Measurements from ENCODE around the gene UBP1. TPM values are rescaled to one million over a fixed set of nuclear protein-coding genes. Genes with fewer than 3 reads are reported as not detected.
"Not testable (repeated sequence)": the region's sequence is repeated elsewhere in the genome, so short reads cannot be mapped to it uniquely, and the experiment has no call there.

Gene UBP1
- total RNA-seq, 2 experiments from 2014 or later: 60.5 to 71.8 TPM

GRCh38 chr3:33372218-33373081, 67.8 kb downstream of the UBP1 start:
- peak; percentile 74 for ATAC-seq
- Mint-ChIP-seq H3K27ac (no peak overlapping the region), H3K4me3 (no peak overlapping the region), H3K27me3 (peaks cover 11% of the 10 kb centered on the region), H3K36me3 (no peaks in the 10 kb centered on the region), H3K4me1 (peaks cover 8% of the 10 kb centered on the region), H3K9me3 (ENCODE audit: low read depth) (no peaks in the 10 kb centered on the region)
- CTCF ChIA-PET: interaction anchor here (0.6 to 4.0 kb wide), 49 partner anchors 8 to 470 kb away, joined by 3 to 80 read pairs (median 4); partner anchors contain the start of genes CRTAP and FBXL2
- DNase-seq: peak; percentile 65

GRCh38 chr3:33364531-33365128, 75.6 kb downstream of the UBP1 start:
- H3K36me3 Mint-ChIP-seq: no peaks in the 10 kb centered on the region
- no peak for ATAC-seq
- no peaks in the 10 kb centered on the region for H3K4me1 Mint-ChIP-seq
- DNase-seq: no peak
- H3K4me3 Mint-ChIP-seq: no peak overlapping the region
- no peaks in the 10 kb centered on the region for H3K9me3 Mint-ChIP-seq (ENCODE audit: low read depth)
- no peak overlapping the region for H3K27ac Mint-ChIP-seq
- CTCF ChIA-PET: interaction anchor here (1.3 to 1.5 kb wide), 2 partner anchors 8 to 233 kb away, joined by 3 to 6 read pairs; no protein-coding TSS in a partner anchor
- H3K27me3 Mint-ChIP-seq: peaks cover 37% of the 10 kb centered on the region

GRCh38 chr3:33364060-33364459, 76.1 kb downstream of the UBP1 start:
- no peak overlapping the region for H3K4me3 Mint-ChIP-seq
- DNase-seq (no peak), ATAC-seq (no peak)
- H3K9me3 Mint-ChIP-seq (ENCODE audit: low read depth): no peaks in the 10 kb centered on the region
- peaks cover 42% of the 10 kb centered on the region for H3K27me3 Mint-ChIP-seq
- CTCF ChIA-PET: interaction anchor here (1.3 to 1.5 kb wide), 2 partner anchors 9 to 233 kb away, joined by 3 to 6 read pairs; no protein-coding TSS in a partner anchor
- H3K4me1 Mint-ChIP-seq: no peaks in the 10 kb centered on the region
- H3K27ac Mint-ChIP-seq: no peak overlapping the region
- no peaks in the 10 kb centered on the region for H3K36me3 Mint-ChIP-seq

- Mint-ChIP-seq H3K4me3 (no peak overlapping the region), H3K27me3 (peaks cover 43% of the 10 kb centered on the region), H3K4me1 (no peaks in the 10 kb centered on the region), H3K36me3 (no peaks in the 10 kb centered on the region), H3K27ac (no peak overlapping the region), H3K9me3 (ENCODE audit: low read depth) (no peaks in the 10 kb centered on the region)
- DNase-seq (no peak), ATAC-seq (no peak)
- CTCF ChIA-PET: interaction anchor here (0.7 to 1.7 kb wide), 3 partner anchors 9 to 187 kb away, joined by 3 to 8 read pairs (median 3); no protein-coding TSS in a partner anchor
Observed at GRCh38 chr3:33363113-33363800, 76.9 kb downstream of the UBP1 start.

GRCh38 chr3:33360136-33360825, 79.9 kb downstream of the UBP1 start:
- no peaks in the 10 kb centered on the region for H3K9me3 Mint-ChIP-seq (ENCODE audit: low read depth)
- peaks cover 40% of the 10 kb centered on the region for H3K27me3 Mint-ChIP-seq
- no peak overlapping the region for H3K27ac Mint-ChIP-seq
- CTCF ChIA-PET: no interaction called here
- H3K36me3 Mint-ChIP-seq: no peaks in the 10 kb centered on the region
- no peaks in the 10 kb centered on the region for H3K4me1 Mint-ChIP-seq
- DNase-seq (no peak), ATAC-seq (no peak)
- H3K4me3 Mint-ChIP-seq: no peak overlapping the region

GRCh38 chr3:33358172-33358781, 81.9 kb downstream of the UBP1 start:
- Mint-ChIP-seq H3K4me3 (no peak overlapping the region), H3K9me3 (ENCODE audit: low read depth) (no peaks in the 10 kb centered on the region), H3K36me3 (no peaks in the 10 kb centered on the region), H3K4me1 (no peaks in the 10 kb centered on the region), H3K27ac (no peak overlapping the region), H3K27me3 (peaks cover 32% of the 10 kb centered on the region)
- no peak for DNase-seq
- ATAC-seq: no peak
- CTCF ChIA-PET: interaction anchor here (1.0 to 1.1 kb wide), 2 partner anchors 15 to 429 kb away, joined by 3 read pairs; no protein-coding TSS in a partner anchor

GRCh38 chr3:33355611-33356010, 84.6 kb downstream of the UBP1 start:
- H3K4me3 Mint-ChIP-seq: no peak overlapping the region
- H3K9me3 Mint-ChIP-seq (ENCODE audit: low read depth): no peaks in the 10 kb centered on the region
- no peak overlapping the region for H3K27ac Mint-ChIP-seq
- DNase-seq: no peak
- CTCF ChIA-PET: no interaction called here
- no peaks in the 10 kb centered on the region for H3K4me1 Mint-ChIP-seq
- ATAC-seq: no peak
- H3K27me3 Mint-ChIP-seq: peaks cover 32% of the 10 kb centered on the region
- H3K36me3 Mint-ChIP-seq: no peaks in the 10 kb centered on the region

GRCh38 chr3:33339758-33340157, 100.4 kb downstream of the UBP1 start:
- ATAC-seq (no peak), DNase-seq (no peak)
- peaks cover 4% of the 10 kb centered on the region for H3K27me3 Mint-ChIP-seq
- H3K9me3 Mint-ChIP-seq (ENCODE audit: low read depth): no peaks in the 10 kb centered on the region
- H3K36me3 Mint-ChIP-seq: no peaks in the 10 kb centered on the region
- CTCF ChIA-PET: no interaction called here
- no peaks in the 10 kb centered on the region for H3K4me1 Mint-ChIP-seq
- H3K27ac Mint-ChIP-seq: no peak overlapping the region
- no peak overlapping the region for H3K4me3 Mint-ChIP-seq

GRCh38 chr3:33338936-33339465, 101.2 kb downstream of the UBP1 start:
- H3K36me3 Mint-ChIP-seq; H3K27me3 Mint-ChIP-seq; CTCF ChIA-PET; H3K4me3 Mint-ChIP-seq; H3K27ac Mint-ChIP-seq; DNase-seq; H3K9me3 Mint-ChIP-seq (ENCODE audit: low read depth); H3K4me1 Mint-ChIP-seq; ATAC-seq: not testable (repeated sequence)

Other genes with a start within 250 kb of the UBP1 start
- not detected for gene SUSD5, start 221.6 kb downstream of the UBP1 start, total RNA-seq
- gene FBXL2, start 163.0 kb downstream of the UBP1 start, total RNA-seq: not detected